Esophagus muscularis mucosa (tissue), 4 donors: ENCODE measurements around the gene LRP2BP. TPM values are rescaled to one million over a fixed set of nuclear protein-coding genes. Genes with fewer than 3 reads are reported as not detected.

Experiments
- DNase-seq: peaks from one replicate; pipeline ENCODE4 v3.0.0-alpha.2; 2017; ENCODE audit errors: extremely low spot score
- H3K27ac ChIP-seq, 4 donors: fragments of 200-600 bp; sonication (generic); replicated peaks in 1 of 4; 1 replicate in 3 of 4; 2 replicates in 1 of 4; pipeline ENCODE4 v1.5.1; 2016 to 2019; ENCODE audit warnings: mild to moderate bottlenecking in 1 of 4
- H3K27me3 ChIP-seq, 4 donors: fragments of 200-600 bp; sonication (generic); one replicate each; pipeline versions ENCODE4 v1.5.1 to v1.6.0; 2016 to 2019
- H3K36me3 ChIP-seq, 4 donors: fragments of 200-600 bp; sonication (generic); one replicate each; pipeline ENCODE4 v1.5.1; 2016 to 2019
- H3K4me1 ChIP-seq, 4 donors: fragments of 200-600 bp; sonication (generic); one replicate each; pipeline ENCODE4 v1.5.1; 2016 to 2019
- H3K4me3 ChIP-seq, 4 donors: fragments of 200-600 bp; sonication (generic); 1 replicate in 2 of 4; 2 replicates in 2 of 4; pipeline ENCODE4 v1.5.1; 2016 to 2019; ENCODE audit warnings: mild to moderate bottlenecking in 4 of 4, moderate library complexity in 1 of 4
- H3K9me3 ChIP-seq, 4 donors: fragments of 200-600 bp; sonication (generic); 1 replicate in 3 of 4; 2 replicates in 1 of 4; pipeline ENCODE4 v1.5.1; 2016 to 2019
- EP300 ChIP-seq: sonication (generic); formaldehyde crosslinking; IDR thresholded peaks from one replicate; pipeline ENCODE4 v1.6.1; 2017; ENCODE audit warnings: antibody characterized with exemption
- POLR2A ChIP-seq: fragments of 450-650 bp; IDR thresholded peaks from one replicate; pipeline ENCODE4 v1.6.1; 2017; ENCODE audit warnings: antibody characterized with exemption, moderate library complexity, mild to moderate bottlenecking, low read depth
- POLR2AphosphoS5 ChIP-seq, 2 donors: sonication (generic); formaldehyde crosslinking; IDR thresholded peaks; one replicate each; pipeline ENCODE4 v1.6.1; 2017; ENCODE audit warnings: antibody characterized with exemption in 2 of 2
- WGBS: methylation state at CpG from one replicate; pipeline ENCODE4 v1.1.5; 2018; 5-methylcytosine and 5-hydroxymethylcytosine counted together
- intact Hi-C: fragments of 100-400 bp; cut with DNase I; formaldehyde crosslinking; loops from one replicate; pipeline ENCODE4 v1.15.1; 2023
- total RNA-seq, 4 donors: library from RNA; depleted of rRNA; stranded (reverse); fragments of >200 nt; gene quantifications; one replicate each; pipeline versions ENCODE4 v1.1.0 to v1.2.1, GENCODE V29; 2016
- TF ChIP-seq, protein P1 (sequence below), 3 experiments: fragments of 200-600 bp in 2 of 3; fragments of 450-650 bp in 1 of 3; sonication (generic) in 2 of 3; IDR thresholded peaks; one replicate each; pipeline ENCODE4 v1.5.1; 2017 to 2019; ENCODE audit warnings: antibody characterized with exemption in 3 of 3, mild to moderate bottlenecking in 2 of 3, moderate library complexity in 1 of 3

LRP2BP gene
- total RNA-seq, 4 donors from 2014 or later: 0.46 to 2.1 (median 0.57) TPM

DNA sequence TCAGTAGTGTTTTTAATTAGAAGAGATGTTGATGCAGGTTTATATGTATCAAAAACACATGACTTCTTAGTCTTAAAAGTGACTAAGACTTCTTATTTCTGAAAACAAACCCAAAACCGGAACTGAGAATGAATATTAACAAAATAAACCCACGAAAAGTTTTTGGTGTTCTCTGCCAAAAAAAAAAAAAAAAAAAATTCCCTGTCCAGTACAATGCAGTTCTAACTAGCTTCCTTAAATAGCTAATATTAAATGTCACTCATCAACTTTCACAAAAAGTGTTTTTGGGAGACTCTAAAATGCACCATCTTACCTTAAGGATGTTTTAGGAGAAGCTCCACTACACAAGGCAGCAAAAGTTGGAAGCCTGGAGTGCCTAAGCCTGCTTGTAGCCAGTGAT, 2.9 kb upstream of the LRP2BP start:
- H3K27ac ChIP-seq: peak overlapping the region; percentile 52 to 100 (median 99)
- peak overlapping the region in 1 of 4 donors; percentile 1 for H3K4me3 ChIP-seq
- TF ChIP-seq POLR2AphosphoS5 (IDR thresholded peaks at IDR 0.05) (no peak), POLR2A (no peak), EP300 (no peak)
- TF ChIP-seq, protein P1, sequence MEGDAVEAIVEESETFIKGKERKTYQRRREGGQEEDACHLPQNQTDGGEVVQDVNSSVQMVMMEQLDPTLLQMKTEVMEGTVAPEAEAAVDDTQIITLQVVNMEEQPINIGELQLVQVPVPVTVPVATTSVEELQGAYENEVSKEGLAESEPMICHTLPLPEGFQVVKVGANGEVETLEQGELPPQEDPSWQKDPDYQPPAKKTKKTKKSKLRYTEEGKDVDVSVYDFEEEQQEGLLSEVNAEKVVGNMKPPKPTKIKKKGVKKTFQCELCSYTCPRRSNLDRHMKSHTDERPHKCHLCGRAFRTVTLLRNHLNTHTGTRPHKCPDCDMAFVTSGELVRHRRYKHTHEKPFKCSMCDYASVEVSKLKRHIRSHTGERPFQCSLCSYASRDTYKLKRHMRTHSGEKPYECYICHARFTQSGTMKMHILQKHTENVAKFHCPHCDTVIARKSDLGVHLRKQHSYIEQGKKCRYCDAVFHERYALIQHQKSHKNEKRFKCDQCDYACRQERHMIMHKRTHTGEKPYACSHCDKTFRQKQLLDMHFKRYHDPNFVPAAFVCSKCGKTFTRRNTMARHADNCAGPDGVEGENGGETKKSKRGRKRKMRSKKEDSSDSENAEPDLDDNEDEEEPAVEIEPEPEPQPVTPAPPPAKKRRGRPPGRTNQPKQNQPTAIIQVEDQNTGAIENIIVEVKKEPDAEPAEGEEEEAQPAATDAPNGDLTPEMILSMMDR (IDR thresholded peaks at IDR 0.05): no peak
- H3K36me3 ChIP-seq: peaks cover 12 to 40% (median 26%) of the 10 kb centered on the region in 4 donors
- H3K9me3 ChIP-seq: no peaks in the 10 kb centered on the region
- intact Hi-C loops: loop anchor here (5.0 to 10.0 kb wide), 2 partner anchors 196 kb away; partner anchors contain the start of gene CFAP97
- H3K4me1 ChIP-seq: peaks cover 18 to 50% (median 38%) of the 10 kb centered on the region in 4 donors
- H3K27me3 ChIP-seq: no peaks in the 10 kb centered on the region
- DNase-seq: no peak
- 15% methylated on average over 2 of the region's 2 CpGs for WGBS

DNA sequence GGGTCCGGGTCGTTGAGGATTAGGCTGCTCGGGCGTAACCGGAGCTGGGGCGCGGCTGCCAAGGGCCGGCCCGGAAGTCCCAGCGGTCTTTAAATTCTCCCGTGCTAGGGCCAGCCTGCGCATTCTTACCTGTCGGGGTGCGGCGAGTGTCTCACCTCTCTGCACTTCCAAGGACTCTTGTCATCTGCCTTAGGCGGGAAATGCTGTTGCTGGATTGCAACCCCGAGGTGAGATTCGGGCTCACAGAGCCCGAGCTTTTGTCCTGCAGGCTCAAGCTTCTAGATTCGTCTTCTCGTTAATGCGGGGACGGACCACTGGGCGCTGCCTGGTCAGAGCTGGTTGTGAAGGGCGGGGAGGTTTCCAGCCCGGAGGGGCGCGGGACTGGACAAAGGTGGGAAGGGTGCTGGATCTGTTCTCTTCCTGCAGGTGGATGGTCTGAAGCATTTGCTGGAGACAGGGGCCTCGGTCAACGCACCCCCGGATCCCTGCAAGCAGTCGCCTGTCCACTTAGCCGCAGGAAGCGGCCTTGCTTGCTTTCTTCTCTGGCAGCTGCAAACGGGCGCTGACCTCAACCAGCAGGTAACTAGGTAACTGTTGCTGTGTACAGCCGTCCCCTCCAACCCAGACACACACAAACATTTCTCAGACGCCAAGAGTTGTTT, 1.1 kb upstream of the LRP2BP start, which contains the start of gene ANKRD37:
Gene ANKRD37 (plus strand): TSS at position 118 of the 662 bp plus-strand sequence. CDS start 83 bp downstream, at position 201.
- Histone ChIP-seq H3K36me3 (peaks cover 2 to 23% (median 11%) of the 10 kb centered on the region in 4 donors), H3K4me3 (peak within 1 kb of the TSS; percentile 69 to 90 (median 81)), H3K4me1 (peaks cover 18 to 50% (median 38%) of the 10 kb centered on the region in 4 donors), H3K27ac (peak within 1 kb of the TSS; percentile 99 to 100 (median 100)), H3K27me3 (no peaks in the 10 kb centered on the region), H3K9me3 (no peaks in the 10 kb centered on the region)
- 20% methylated on average over 10 of the region's 38 CpGs for WGBS
- TF ChIP-seq POLR2A: no peak
- TF ChIP-seq EP300: peak; percentile 15
- no peak for TF ChIP-seq POLR2AphosphoS5 (IDR thresholded peaks at IDR 0.05)
- TF ChIP-seq, protein P1 (IDR thresholded peaks at IDR 0.05): peak in 1 of 3 experiments; percentile 17
- no peak for DNase-seq
- intact Hi-C loops: loop anchor here (5.0 to 10.0 kb wide), 2 partner anchors 195 to 198 kb away; partner anchors contain the start of gene CFAP97

DNA sequence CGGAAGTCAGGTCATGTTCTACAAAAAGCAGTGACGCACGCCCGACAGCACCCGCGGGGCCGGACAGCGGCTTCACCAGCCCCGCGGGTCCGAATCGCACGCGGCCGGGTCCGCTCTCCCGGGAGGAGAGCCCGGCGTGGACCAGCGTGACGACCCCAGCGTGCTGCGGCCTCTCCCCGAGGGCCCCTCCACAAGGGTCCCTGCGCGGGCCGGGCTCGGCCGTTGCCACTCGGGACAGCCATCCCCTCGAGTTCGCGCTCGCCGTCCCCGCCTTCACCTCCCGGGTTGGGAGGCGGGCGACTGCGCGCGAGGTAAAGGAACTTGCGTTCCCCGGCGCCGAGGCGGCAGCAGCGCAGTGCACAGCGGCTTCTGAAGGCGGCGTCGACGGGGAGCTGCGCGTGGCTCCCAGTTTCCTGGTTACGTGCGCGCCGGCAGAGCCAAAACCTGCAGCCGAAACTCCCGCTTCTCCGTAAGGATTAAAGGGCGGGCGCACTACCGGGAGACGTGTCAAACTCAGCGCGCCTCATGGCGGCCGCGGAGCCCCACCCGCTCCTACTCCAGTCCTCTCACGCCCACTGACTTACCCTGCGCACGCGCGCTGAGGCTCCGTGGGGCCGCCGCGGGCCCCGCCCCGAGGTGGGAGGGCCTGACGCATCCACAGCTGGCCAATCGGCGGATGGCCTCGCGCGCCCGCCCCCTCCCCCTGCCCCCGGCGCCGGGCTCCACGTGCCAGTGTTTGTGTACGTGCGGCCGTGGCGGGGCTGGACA, 416 bp upstream of the LRP2BP start:
- Histone ChIP-seq H3K27me3 (no peaks in the 10 kb centered on the region), H3K4me3 (peak overlapping the region; percentile 69 to 90 (median 81)), H3K27ac (peak overlapping the region; percentile 99 to 100 (median 100)), H3K9me3 (no peaks in the 10 kb centered on the region), H3K4me1 (peaks cover 18 to 50% (median 38%) of the 10 kb centered on the region in 4 donors), H3K36me3 (peaks cover 0 to 16% (median 5%) of the 10 kb centered on the region in 4 donors)
- TF ChIP-seq POLR2AphosphoS5 (IDR thresholded peaks at IDR 0.05) (peak; percentile 92 to 95), EP300 (no peak), POLR2A (peak; percentile 67)
- WGBS: 0% methylated on average over 14 of the region's 98 CpGs
- peak; percentile 99 for DNase-seq
- intact Hi-C loops: loop anchor here (5.0 to 10.0 kb wide), 2 partner anchors 194 to 199 kb away; partner anchors contain the start of gene CFAP97

DNA sequence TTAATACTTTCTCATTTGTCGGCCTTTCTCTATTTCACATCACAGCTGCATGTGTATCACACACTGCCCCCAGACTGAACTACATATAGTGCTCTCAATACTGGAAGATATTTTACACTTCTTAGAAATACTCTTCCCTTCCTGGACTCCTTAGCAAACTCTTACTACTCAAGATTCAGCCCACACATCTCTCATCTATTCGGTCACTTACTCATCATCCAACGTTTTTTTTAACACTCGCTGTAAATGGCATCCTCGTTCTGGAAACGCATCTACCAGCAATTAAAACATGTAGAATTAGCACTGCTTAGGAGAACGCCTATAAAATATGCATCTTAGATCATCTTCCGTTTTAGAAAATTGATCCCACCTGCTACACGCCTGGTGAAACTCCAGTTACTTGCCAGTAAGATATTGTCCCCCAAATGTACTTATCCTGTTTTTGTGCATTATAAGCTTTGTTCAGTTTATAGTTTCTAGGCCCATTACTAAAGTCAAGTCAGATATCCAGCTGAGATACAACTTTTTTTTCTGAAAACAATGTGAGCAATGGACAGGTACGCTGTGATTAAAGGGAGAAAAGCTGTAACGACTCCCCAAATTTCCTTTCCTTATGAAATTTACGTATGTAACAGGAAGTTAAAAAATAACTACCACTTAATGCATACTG, 1.0 kb downstream of the LRP2BP start:
- Histone ChIP-seq H3K4me1 (peaks cover 18 to 42% (median 36%) of the 10 kb centered on the region in 4 donors), H3K27ac (peak overlapping the region; percentile 99 to 100 (median 100)), H3K4me3 (peak overlapping the region; percentile 69 to 90 (median 81)), H3K9me3 (no peaks in the 10 kb centered on the region), H3K36me3 (peaks cover 0 to 1% (median 0%) of the 10 kb centered on the region in 4 donors), H3K27me3 (no peaks in the 10 kb centered on the region)
- no peak for DNase-seq
- intact Hi-C loops: loop anchor here (5.0 to 10.0 kb wide), 2 partner anchors 192 to 200 kb away; partner anchors contain the start of gene CFAP97
- no peak for TF ChIP-seq POLR2A
- no peak for TF ChIP-seq EP300
- TF ChIP-seq POLR2AphosphoS5 (IDR thresholded peaks at IDR 0.05): no peak
- TF ChIP-seq, protein P1 (IDR thresholded peaks at IDR 0.05): no peak
- 73% methylated on average over 12 of the region's 12 CpGs for WGBS
